HCT116 (cell line): ENCODE data around the gene DDA1. TPM values are rescaled to one million over a fixed set of nuclear protein-coding genes. Genes with fewer than 3 reads are reported as not detected.

Source experiments
- ATAC-seq: fragments of 200-7000 bp; cut with Tn5 transposase; 2 replicates; pipeline ENCODE4 v1.9.1; 2020; ENCODE audit warnings: mild to moderate bottlenecking, moderate library complexity
- BruUV-seq: library from RNA; stranded (reverse); fragments of 400-500 nt; replicated peaks from 2 replicates; lab custom pipeline; 2021; lab: Mats Ljungman, UMichigan
- CTCF ChIA-PET: fragments of 300-600 bp; sonication (Branson Sonifier 250); formaldehyde crosslinking; loops from one replicate; lab custom pipeline; 2021; ENCODE audit warnings: antibody characterized with exemption; lab: Charles Lee
- POLR2A ChIA-PET: fragments of 300-600, 350-600 bp; sonication (Branson Sonifier 250); formaldehyde crosslinking; loops from one replicate; lab custom pipeline; 2021; ENCODE audit warnings: antibody characterized with exemption; lab: Charles Lee
- RAD21 ChIA-PET, 2 experiments: fragments of 300-600 bp; sonication (Branson Sonifier 250); formaldehyde crosslinking; loops; one replicate each; lab custom pipeline; 2023; ENCODE audit warnings: low total read pairs in 2 of 2; ENCODE audit not compliant: uncharacterized antibody in 2 of 2, unreplicated experiment in 2 of 2, low non-redundant PET in 1 of 2; lab: Charles Lee
- DNase-seq: peaks from one replicate; pipeline ENCODE4 v3.0.0-alpha.2; 2010; ENCODE audit warnings: low read depth, low spot score
- H2AFZ ChIP-seq: fragments of 200-600 bp; shearing (Covaris generic), sonication (generic); 2 replicates; pipeline ENCODE4 v1.6.1; 2017; ENCODE audit warnings: low read depth, mixed run types, mixed read lengths, antibody characterized with exemption, low read length; ENCODE audit not compliant: poor library complexity, severe bottlenecking
- H3K27ac ChIP-seq: 2 replicates; pipeline ENCODE4 v1.5.1; 2012; ENCODE audit warnings: low read depth, low read length
- H3K27me3 ChIP-seq: fragments of 200-600 bp; sonication (generic); 2 replicates; pipeline ENCODE4 v1.6.1; 2016; ENCODE audit warnings: mixed run types, low read length, mixed read lengths; ENCODE audit not compliant: insufficient read depth
- H3K36me3 ChIP-seq, 2 experiments: fragments of 200-500 bp in 1 of 2; fragments of 200-600 bp in 1 of 2; sonication (Bioruptor generic) in 1 of 2; sonication (generic) in 1 of 2; 2 replicates each; pipeline versions ENCODE4 v1.5.1 to v1.6.1; 2014 to 2016; ENCODE audit warnings: low read length in 2 of 2, inconsistent platforms in 1 of 2, mixed read lengths in 1 of 2, mixed run types in 1 of 2; ENCODE audit not compliant: insufficient read depth in 2 of 2, control insufficient read depth in 1 of 2
- H3K4me1 ChIP-seq, 2 experiments: fragments of 200-600 bp in 1 of 2; sonication (generic) in 1 of 2; 2 replicates each; pipeline versions ENCODE4 v1.5.1 to v1.6.1; 2012 to 2017; ENCODE audit warnings: low read length in 2 of 2, inconsistent platforms in 1 of 2, mild to moderate bottlenecking in 1 of 2, mixed read lengths in 1 of 2, mixed run types in 1 of 2, moderate library complexity in 1 of 2; ENCODE audit not compliant: insufficient read depth in 2 of 2, control insufficient read depth in 1 of 2
- H3K4me2 ChIP-seq: fragments of 200-600 bp; sonication (generic); 2 replicates; pipeline ENCODE4 v1.6.1; 2017; ENCODE audit warnings: mixed run types, low read length, mixed read lengths
- H3K4me3 ChIP-seq, 2 experiments: fragments of 200-600 bp in 1 of 2; sonication (generic) in 1 of 2; replicated peaks in 1 of 2; 2 replicates each; pipeline ENCODE4 v1.5.1; 2011 to 2016; ENCODE audit warnings: low read length in 2 of 2, control low read depth in 1 of 2, low read depth in 1 of 2, mild to moderate bottlenecking in 1 of 2, mixed read lengths in 1 of 2, mixed run types in 1 of 2
- H3K79me2 ChIP-seq: fragments of 200-600 bp; sonication (generic); 2 replicates; pipeline ENCODE4 v1.6.1; 2017; ENCODE audit warnings: mild to moderate bottlenecking, mixed run types, low read length, moderate library complexity, mixed read lengths; ENCODE audit not compliant: insufficient read depth
- H3K9ac ChIP-seq: fragments of 200-600 bp; sonication (generic); 2 replicates; pipeline ENCODE4 v1.6.1; 2016; ENCODE audit warnings: low read length, mixed read lengths
- H3K9me2 ChIP-seq: fragments of 200-600 bp; sonication (generic), shearing (Covaris generic); 2 replicates; pipeline ENCODE4 v1.6.1; 2017; ENCODE audit warnings: mixed run types, mild to moderate bottlenecking, moderate library complexity; ENCODE audit not compliant: insufficient read depth
- H3K9me3 ChIP-seq, 2 experiments: fragments of 200-500 bp in 1 of 2; fragments of 200-600 bp in 1 of 2; sonication (Bioruptor generic) in 1 of 2; sonication (generic) in 1 of 2; 2 replicates each; pipeline ENCODE4 v1.6.1; 2014 to 2017; ENCODE audit warnings: low read length in 2 of 2, mixed read lengths in 2 of 2, inconsistent platforms in 1 of 2, low read depth in 1 of 2, mild to moderate bottlenecking in 1 of 2, mixed run types in 1 of 2, moderate library complexity in 1 of 2; ENCODE audit not compliant: control insufficient read depth in 1 of 2, insufficient read depth in 1 of 2
- H4K20me1 ChIP-seq: fragments of 200-600 bp; sonication (generic), shearing (Covaris generic); 2 replicates; pipeline ENCODE4 v1.6.1; 2017; ENCODE audit warnings: mixed run types, mild to moderate bottlenecking, moderate library complexity; ENCODE audit not compliant: insufficient read depth
- CEBPB ChIP-seq: IDR thresholded peaks from 2 replicates; pipeline ENCODE4 v1.6.1; 2012; ENCODE audit warnings: low read depth
- EGR1 ChIP-seq: IDR thresholded peaks from 2 replicates; pipeline ENCODE4 v1.6.1; 2012; ENCODE audit warnings: low read depth
- EZH2 ChIP-seq: fragments of 200-600 bp; sonication (generic); IDR thresholded peaks from 2 replicates; pipeline ENCODE4 v1.6.1; 2017; ENCODE audit warnings: antibody characterized with exemption, mixed run types
- FOSL1 ChIP-seq: IDR thresholded peaks from 2 replicates; pipeline ENCODE4 v1.6.1; 2012; ENCODE audit warnings: low read depth
- JUND ChIP-seq: IDR thresholded peaks from 2 replicates; pipeline ENCODE4 v1.6.1; 2012
- MAX ChIP-seq: IDR thresholded peaks from 2 replicates; pipeline ENCODE4 v1.6.1; 2012
- POLR2A ChIP-seq: IDR thresholded peaks from 2 replicates; pipeline ENCODE4 v1.7.0; 2011; ENCODE audit warnings: borderline replicate concordance; ENCODE audit not compliant: insufficient read depth, insufficient read length; ENCODE audit errors: extremely low read depth
- POLR2AphosphoS5 ChIP-seq: IDR thresholded peaks from 2 replicates; pipeline ENCODE4 v1.6.1; 2011; ENCODE audit warnings: mild to moderate bottlenecking, low read depth, low read length, moderate library complexity
- RAD21 ChIP-seq: IDR thresholded peaks from 2 replicates; pipeline ENCODE4 v1.6.1; 2012; ENCODE audit warnings: low read depth, mild to moderate bottlenecking
- REST ChIP-seq: IDR thresholded peaks from 2 replicates; pipeline ENCODE4 v1.6.1; 2012; ENCODE audit warnings: low read depth
- SIN3A ChIP-seq: IDR thresholded peaks from 2 replicates; pipeline ENCODE4 v1.6.1; 2012; ENCODE audit warnings: low read depth
- SP1 ChIP-seq: IDR thresholded peaks from 2 replicates; pipeline ENCODE4 v1.6.1; 2012; ENCODE audit warnings: low read depth
- SRF ChIP-seq: IDR thresholded peaks from 2 replicates; pipeline ENCODE4 v1.6.1; 2012; ENCODE audit warnings: low read depth
- YY1 ChIP-seq: IDR thresholded peaks from 2 replicates; pipeline ENCODE4 v1.6.1; 2011; ENCODE audit warnings: low read length, low read depth, moderate library complexity, mild to moderate bottlenecking; ENCODE audit not compliant: insufficient replicate concordance; ENCODE audit errors: extremely low read depth
- ZBTB33 ChIP-seq: IDR thresholded peaks from 2 replicates; pipeline ENCODE4 v1.6.1; 2011; ENCODE audit warnings: mild to moderate bottlenecking, low read length, moderate library complexity; ENCODE audit not compliant: insufficient replicate concordance; ENCODE audit errors: extremely low read depth
- ZFX ChIP-seq: fragments of 450-650 bp; IDR thresholded peaks from 2 replicates; pipeline ENCODE4 v1.6.1; 2017
- ZNF274 ChIP-seq: fragments of 200-500 bp; sonication (Bioruptor generic); IDR thresholded peaks from 2 replicates; pipeline ENCODE4 v1.6.1; 2014; ENCODE audit warnings: mild to moderate bottlenecking, low read depth, low read length, inconsistent platforms
- intact Hi-C: fragments of 100-400 bp; cut with micrococcal nuclease; formaldehyde crosslinking; loops from 2 replicates; pipeline ENCODE4 v1.10.0; 2022
- total RNA-seq: library from RNA; stranded (reverse); gene quantifications from one replicate; pipeline ENCODE4 v1.2.1, GENCODE V29; 2021; ENCODE audit not compliant: unreplicated experiment

DDA1 gene
- total RNA-seq, 1 experiment from 2014 or later = 68.6 TPM

GRCh38 chr19:17341845-17342244 is 32.5 kb downstream of the DDA1 start:
- Histone ChIP-seq H3K9me2 (no peaks in the 10 kb centered on the region), H3K27ac (peak overlapping the region; percentile 54; the same call in 1 of the 2 replicates), H3K27me3 (no peaks in the 10 kb centered on the region), H3K9ac (no peak overlapping the region), H3K79me2 (peaks cover 16% of the 10 kb centered on the region), H3K9me3 (no peaks in the 10 kb centered on the region), H2AFZ (no peak overlapping the region), H3K4me1 (peaks cover 32 to 50% of the 10 kb centered on the region in 2 experiments), H3K4me2 (no peak overlapping the region), H3K4me3 (no peak overlapping the region), H4K20me1 (no peaks in the 10 kb centered on the region), H3K36me3 (peaks cover 3 to 9% of the 10 kb centered on the region in 2 experiments; a peak in 1 of 4 replicates)
- ChIA-PET POLR2A (no interaction called here), RAD21 (no interaction called here), CTCF (no interaction called here)
- ATAC-seq (no peak), DNase-seq (no peak)
- no peak for TF ChIP-seq POLR2A
- no peak for TF ChIP-seq POLR2AphosphoS5
- no peak for TF ChIP-seq ZBTB33
- no peak for TF ChIP-seq JUND
- no peak for TF ChIP-seq FOSL1
- no peak for TF ChIP-seq SP1
- TF ChIP-seq EZH2 = no peak
- no peak for TF ChIP-seq YY1
- TF ChIP-seq REST = no peak
- TF ChIP-seq ZNF274 = no peak
- no peak for TF ChIP-seq EGR1
- no peak for TF ChIP-seq RAD21
- TF ChIP-seq MAX = no peak
- no peak for TF ChIP-seq ZFX
- no peak for TF ChIP-seq SIN3A
- no peak for TF ChIP-seq SRF
- no peak for TF ChIP-seq CEBPB
- intact Hi-C loops = no loop called here
- no TSS peak for BruUV-seq
